Stimulated activated CD8-positive, alpha-beta memory T cell treated with anti-CD3 and anti-CD28 coated beads, Interleukin-15, amount 100 ng/mL, for 4 hours (primary cell): ENCODE measurements around the gene MED26.

ENCODE experiments used
- DNase-seq, 2 donors: peaks; one replicate each; pipeline ENCODE4 v3.0.0-alpha.2; 2020; ENCODE audit warnings: low read depth in 2 of 2

MED26 gene

DNA sequence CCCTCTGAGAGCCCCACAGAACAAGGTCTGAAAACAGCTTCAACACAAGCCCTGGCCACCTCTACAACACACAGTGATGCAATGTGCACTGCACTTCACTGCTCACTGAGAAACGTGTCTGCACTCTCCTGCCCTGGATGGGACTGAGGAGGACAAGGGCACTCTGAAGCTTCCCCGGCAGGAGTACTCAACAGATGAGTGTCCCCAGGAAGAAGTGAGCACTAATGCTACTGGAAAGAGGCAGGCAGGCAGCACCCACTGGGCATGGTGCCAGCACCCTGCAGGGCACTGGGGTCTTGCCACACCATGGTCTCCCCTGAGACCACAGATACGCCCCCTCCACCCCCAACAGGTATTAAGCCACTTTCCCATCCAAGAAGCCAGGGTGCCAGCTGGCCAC lies 38.1 kb downstream of the MED26 start:
- no peak for DNase-seq

DNA sequence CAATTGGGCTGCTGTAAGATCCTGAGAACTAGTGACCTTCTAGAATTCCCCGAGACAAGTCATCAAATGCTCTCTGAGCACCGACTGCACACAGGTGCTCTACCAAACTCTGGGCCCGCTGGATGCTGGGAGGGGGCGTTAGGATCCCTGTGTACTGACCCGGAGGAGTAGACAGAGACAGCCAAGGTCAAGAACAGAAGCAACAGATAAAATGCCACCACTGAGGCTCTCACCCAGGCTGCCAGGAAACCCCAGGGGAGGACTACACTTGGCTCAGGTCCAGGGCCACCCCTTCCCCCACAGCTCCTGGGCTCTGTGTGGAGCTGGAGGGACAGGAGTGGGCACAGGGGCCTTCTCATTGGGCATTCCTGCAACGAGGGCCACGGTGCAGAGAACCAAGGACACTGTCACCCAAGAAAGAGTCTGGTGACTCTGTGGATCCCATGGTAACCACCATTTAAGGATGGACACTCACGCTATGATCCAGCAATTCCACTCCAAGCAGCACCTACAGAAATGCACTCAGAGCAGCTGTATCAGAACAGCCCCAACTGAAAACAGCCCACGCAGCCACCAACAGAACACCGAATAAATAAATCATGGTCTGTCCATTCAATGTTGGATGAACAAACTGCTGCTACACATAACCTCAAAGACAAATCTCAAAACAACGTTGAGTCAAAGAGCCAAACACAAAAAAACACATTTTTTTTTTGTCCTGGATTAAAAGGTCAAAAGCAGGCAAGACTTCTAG lies 39.0 kb downstream of the MED26 start:
- DNase-seq = no peak

GRCh38 chr19:16587833-16588823 lies 39.9 kb downstream of the MED26 start:
- DNase-seq = no peak

DNA sequence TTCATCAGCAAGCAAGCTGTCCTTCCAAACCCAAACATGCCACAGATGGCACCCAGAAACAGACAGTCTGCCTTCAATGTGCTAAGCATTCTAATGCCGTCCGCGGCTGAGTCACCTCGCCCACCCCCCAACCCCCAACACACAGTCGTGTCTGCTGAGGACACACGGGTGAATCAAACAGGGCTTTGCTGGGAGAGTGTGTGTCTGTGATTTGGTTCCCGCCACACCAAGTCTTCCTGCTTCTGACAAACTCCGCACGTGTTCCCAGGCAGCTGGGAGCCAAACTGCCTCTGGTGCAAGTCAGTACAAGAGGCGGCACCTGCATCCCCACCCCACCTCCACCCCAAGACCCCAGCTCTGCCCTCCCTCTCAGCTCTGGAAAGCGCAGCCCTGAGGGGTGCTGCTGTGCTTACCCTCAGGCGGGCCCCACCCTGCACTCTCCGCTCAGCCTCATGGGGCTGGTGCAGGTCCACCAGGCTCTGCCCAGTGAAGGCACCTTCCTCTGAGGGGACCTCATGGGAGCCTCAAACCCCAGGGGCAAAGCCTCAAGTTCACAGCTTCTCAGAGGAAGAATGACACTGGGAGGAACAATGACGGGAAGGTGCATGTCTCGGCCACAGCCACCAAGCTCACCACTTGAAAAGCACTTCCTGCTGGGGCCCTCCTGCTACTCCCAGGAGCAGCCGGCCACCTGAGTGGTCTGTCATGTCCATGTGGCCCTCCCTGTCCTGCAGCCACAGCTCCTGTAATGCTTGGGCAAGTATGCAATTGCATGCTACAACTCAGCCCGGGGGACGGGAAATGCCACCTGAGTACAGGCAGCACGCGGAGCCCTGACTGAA lies 40.8 kb downstream of the MED26 start:
- DNase-seq = peak in 1 of 2 donors; percentile 46

DNA sequence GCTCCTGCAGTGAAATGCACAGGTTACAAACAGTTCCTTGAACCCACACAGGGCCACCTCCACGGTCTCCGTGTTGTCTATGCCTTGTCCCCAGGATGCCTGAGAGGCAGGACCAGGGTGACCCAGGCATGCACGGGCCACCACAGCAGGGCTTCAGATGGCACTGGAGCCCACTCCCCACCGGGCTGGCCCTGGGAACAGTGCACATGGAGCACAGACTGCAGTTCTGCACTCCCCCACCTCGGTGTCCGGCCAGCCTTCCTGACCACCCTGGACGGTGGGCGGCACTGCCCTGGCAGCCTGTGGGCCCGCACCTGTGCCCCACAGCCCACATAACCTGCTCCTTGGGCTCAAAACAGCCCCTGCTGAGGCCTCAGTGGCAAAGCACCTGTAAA lies 41.5 kb downstream of the MED26 start:
- no peak for DNase-seq

DNA sequence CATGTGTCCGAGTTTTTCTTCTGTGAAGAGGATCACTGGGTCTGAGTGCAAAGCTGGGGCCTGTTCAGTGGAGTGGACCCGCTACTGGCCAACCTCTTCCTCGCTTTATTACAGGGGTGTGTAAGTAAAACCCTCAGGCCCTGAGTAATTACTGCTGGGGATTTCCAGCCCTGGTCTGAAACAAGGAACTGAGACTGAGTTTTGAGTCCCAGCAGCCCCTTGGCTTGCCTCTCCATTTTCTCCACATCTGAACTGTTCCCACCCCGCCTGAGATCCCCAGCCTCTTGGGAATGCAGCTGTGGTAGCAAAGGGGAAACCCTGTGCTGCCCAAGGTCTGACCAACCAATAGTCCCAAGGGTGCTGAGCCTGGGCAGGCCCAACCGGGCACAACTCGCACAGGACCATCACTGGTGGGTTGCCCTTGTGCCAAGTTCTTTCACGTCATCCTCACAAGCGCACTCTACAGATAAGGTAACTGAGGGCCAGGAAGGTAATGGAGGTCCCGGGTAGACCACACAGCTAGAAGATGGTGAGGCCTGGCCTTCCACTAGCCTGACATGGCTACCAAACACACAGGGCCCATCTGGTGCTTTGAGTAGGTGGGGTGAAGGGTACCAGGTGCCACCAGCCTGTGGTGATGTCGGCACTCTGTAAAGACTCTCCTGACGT lies 42.1 kb downstream of the MED26 start:
- no peak for DNase-seq

- DNase-seq = no peak
These were observed 42.8 kb downstream of the MED26 start for GRCh38 chr19:16585094-16585801.

- DNase-seq = peak; percentile 74 to 77
These were observed 43.5 kb downstream of the MED26 start for GRCh38 chr19:16584248-16585093.

GRCh38 chr19:16582486-16583261 lies 45.3 kb downstream of the MED26 start:
- DNase-seq = no peak

DNA sequence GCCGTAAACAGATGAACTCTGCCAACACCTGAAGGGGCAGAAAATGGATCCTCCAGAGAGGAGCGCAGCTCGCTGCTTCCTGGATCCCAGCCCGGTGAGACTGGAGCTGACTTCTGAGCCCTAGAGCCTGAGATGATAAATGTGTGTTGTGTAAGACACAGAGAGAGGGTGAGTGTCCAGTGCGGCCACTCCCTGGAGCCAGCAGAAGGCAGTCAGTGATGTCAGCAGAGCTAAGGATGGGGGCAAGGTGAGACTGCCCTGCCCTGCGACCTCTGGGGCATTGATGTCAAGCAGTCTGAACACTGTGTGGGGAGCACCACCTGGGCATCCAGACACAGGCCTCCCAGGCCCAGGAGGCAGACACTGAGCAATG lies 46.0 kb downstream of the MED26 start:
- no peak for DNase-seq

GRCh38 chr19:16581145-16581970 lies 46.6 kb downstream of the MED26 start:
- DNase-seq = no peak

- no peak for DNase-seq
These were observed 48.6 kb downstream of the MED26 start for GRCh38 chr19:16579381-16579780.

- DNase-seq = no peak
These were observed 50.4 kb downstream of the MED26 start for GRCh38 chr19:16577531-16577985.

DNA sequence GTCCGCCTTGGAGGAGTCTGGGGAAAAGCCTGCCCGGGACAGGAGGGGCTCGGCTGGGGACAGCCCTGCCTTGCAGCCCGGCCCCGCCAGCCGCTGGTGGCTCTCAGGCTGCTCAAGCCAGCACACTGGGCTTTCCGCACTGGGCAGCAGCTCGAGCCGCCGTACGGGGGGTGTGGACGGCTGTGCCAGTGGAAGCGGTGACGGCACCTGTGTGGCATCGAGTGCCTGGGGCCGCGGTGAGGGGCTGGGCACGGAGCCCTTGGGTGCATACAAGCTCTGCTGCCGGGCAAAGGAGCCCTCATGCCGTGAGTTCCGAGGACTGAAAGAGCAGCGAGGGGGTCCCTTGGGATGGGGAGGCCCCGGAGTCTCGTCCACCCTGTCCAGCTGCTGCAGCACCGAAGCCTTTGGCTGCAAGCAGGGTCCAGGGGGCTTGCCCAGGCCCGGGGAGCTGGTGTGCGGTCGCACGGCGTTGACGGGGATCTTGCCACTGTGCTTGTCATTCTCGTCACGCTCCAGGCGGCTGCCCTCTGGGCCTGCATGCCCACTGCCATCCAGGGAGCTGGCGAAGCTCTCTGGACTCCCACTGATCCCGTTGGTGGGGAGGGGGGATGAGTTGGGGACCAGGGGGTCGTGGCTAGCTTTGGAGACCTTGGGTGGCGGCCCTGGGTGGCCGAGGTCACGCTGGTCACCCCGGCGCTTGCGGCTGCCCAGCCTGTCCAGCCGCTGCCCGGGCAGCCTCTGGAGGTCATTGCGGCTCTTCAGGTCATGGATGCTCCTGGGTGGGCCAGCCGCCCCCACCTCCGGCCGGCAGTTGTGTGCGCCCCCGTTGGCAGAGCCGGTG lies 51.1 kb downstream of the MED26 start:
- no peak for DNase-seq

DNA sequence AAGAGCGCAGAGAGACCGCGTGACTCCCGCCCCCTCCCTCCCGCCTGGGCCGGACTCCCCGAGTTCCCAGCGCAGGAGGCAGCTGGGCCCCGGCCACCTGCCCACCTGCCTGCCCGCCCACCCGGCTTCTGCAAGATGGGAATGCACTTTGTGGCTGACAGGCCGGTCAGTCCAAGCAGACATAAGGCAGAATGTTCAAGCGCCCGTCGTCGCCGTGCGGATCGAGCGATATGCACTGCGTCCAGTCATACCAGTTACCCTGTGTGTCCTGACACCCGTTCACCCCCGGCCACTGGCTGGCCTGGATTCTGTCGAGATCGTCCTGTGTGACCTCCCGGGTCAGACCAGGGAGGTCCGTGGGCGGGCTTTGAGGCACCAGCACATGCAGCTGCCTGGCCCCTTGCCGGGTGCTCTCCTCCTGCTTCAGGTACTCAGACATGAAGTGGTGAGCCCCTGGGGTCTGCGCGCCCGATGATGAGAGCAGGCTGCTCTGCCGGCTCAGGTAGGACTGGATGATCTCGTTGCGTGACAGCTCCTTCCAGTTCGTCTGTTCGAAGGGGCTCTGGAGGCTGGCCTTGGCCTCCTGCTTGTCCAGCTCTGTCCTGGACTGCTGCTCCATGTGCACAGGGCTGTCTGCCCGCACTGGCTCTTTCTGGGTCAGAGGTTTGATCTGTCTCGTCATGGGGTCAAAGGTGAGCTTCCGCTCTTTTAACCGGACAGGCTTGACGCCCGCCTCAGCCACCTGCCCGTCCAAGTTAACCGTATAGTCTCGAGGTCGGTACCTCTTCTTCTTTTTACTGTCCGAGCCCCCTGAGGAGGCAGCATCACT lies 51.9 kb downstream of the MED26 start:
- DNase-seq = no peak

- no peak for DNase-seq
These were observed 52.7 kb downstream of the MED26 start for GRCh38 chr19:16575282-16575681.
